GM12801 (cell line): ENCODE results near the gene SYDE1.

Experiments used
- CTCF ChIP-seq: IDR thresholded peaks from one replicate; pipeline ENCODE4 v1.5.1; 2011; ENCODE audit warnings: control low read depth; ENCODE audit not compliant: insufficient read length; ENCODE audit errors: extremely low read depth

The SYDE1 gene

GRCh38 chr19:15111758-15112157 is 4.6 kb downstream of the SYDE1 start:
- TF ChIP-seq CTCF = no peak

GRCh38 chr19:15112385-15112784 is 5.2 kb downstream of the SYDE1 start:
- TF ChIP-seq CTCF = no peak

GRCh38 chr19:15113245-15114152 is 6.3 kb downstream of the SYDE1 start:
- no peak for TF ChIP-seq CTCF

- TF ChIP-seq CTCF = no peak
Measured at GRCh38 chr19:15114153-15114540, 6.9 kb downstream of the SYDE1 start.

GRCh38 chr19:15115080-15115479 is 7.9 kb downstream of the SYDE1 start:
- TF ChIP-seq CTCF = no peak

GRCh38 chr19:15115762-15116615 is 8.8 kb downstream of the SYDE1 start:
- TF ChIP-seq CTCF = no peak

GRCh38 chr19:15116856-15117255 is 9.7 kb downstream of the SYDE1 start:
- no peak for TF ChIP-seq CTCF
